ENCODE results near the gene ST3GAL4.

ST3GAL4 gene

GRCh38 chr11:126405374-126405773, 49.9 kb downstream of the ST3GAL4 start:
- TF ChIP-seq CTCF (IDR thresholded peaks at IDR 0.05; ENCODE audit: borderline replicate concordance, control extremely low read depth, extremely low read depth, insufficient read depth, missing control alignments): no peak
- in situ Hi-C loops (cut with MboI; ENCODE audit: low sequenced_read_pairs, unreplicated experiment): no loop called here
- no peak for DNase-seq (ENCODE audit: low spot score)

GRCh38 chr11:126405906-126406305, 50.4 kb downstream of the ST3GAL4 start:
- in situ Hi-C loops (cut with MboI; ENCODE audit: low sequenced_read_pairs, unreplicated experiment): no loop called here
- no peak for TF ChIP-seq CTCF (IDR thresholded peaks at IDR 0.05; ENCODE audit: borderline replicate concordance, control extremely low read depth, extremely low read depth, insufficient read depth, missing control alignments)
- no peak for DNase-seq (ENCODE audit: low spot score)

DNA sequence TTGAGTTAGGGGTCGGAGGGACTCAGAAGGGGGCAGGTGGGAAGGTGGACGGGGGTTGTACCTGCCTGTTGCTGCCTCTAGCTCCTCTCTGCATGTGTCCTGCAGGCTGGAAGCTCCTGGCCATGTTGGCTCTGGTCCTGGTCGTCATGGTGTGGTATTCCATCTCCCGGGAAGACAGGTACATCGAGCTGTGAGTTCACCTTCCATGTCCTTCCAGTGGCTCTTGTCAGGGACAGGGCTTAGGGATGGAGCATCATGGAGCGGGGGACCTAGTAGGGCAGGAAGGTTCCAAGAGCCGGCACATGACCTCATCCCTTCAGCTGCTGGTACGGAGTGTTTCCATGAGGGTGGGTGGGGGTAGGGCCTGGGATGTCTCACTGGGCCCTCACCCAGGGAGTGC, 50.9 kb downstream of the ST3GAL4 start:
- in situ Hi-C loops (cut with MboI; ENCODE audit: low sequenced_read_pairs, unreplicated experiment): no loop called here
- DNase-seq (ENCODE audit: low spot score): no peak
- no peak for TF ChIP-seq CTCF (IDR thresholded peaks at IDR 0.05; ENCODE audit: borderline replicate concordance, control extremely low read depth, extremely low read depth, insufficient read depth, missing control alignments)

- DNase-seq (ENCODE audit: low spot score): no peak
- in situ Hi-C loops (cut with MboI; ENCODE audit: low sequenced_read_pairs, unreplicated experiment): no loop called here
- TF ChIP-seq CTCF (IDR thresholded peaks at IDR 0.05; ENCODE audit: borderline replicate concordance, control extremely low read depth, extremely low read depth, insufficient read depth, missing control alignments): no peak
Measured at GRCh38 chr11:126407101-126407521, 51.6 kb downstream of the ST3GAL4 start.

GRCh38 chr11:126407682-126408288, 52.3 kb downstream of the ST3GAL4 start:
- in situ Hi-C loops (cut with MboI; ENCODE audit: low sequenced_read_pairs, unreplicated experiment): no loop called here
- no peak for TF ChIP-seq CTCF (IDR thresholded peaks at IDR 0.05; ENCODE audit: borderline replicate concordance, control extremely low read depth, extremely low read depth, insufficient read depth, missing control alignments)
- DNase-seq (ENCODE audit: low spot score): no peak

- no peak for DNase-seq (ENCODE audit: low spot score)
- no peak for TF ChIP-seq CTCF (IDR thresholded peaks at IDR 0.05; ENCODE audit: borderline replicate concordance, control extremely low read depth, extremely low read depth, insufficient read depth, missing control alignments)
- in situ Hi-C loops (cut with MboI; ENCODE audit: low sequenced_read_pairs, unreplicated experiment): no loop called here
Measured at GRCh38 chr11:126408496-126408895, 53.0 kb downstream of the ST3GAL4 start.
